Non-pigmented ciliary epithelial cell (primary cell): ENCODE measurements around the gene TEX19.
"Not testable (repeated sequence)": the region's sequence is repeated elsewhere in the genome, so short reads cannot be mapped to it uniquely, and the experiment has no call there.

Experiments used
- DNase-seq: peaks from one replicate; pipeline ENCODE4 v3.0.0-alpha.2; 2010; ENCODE audit warnings: low read depth

The TEX19 gene

GRCh38 chr17:82377294-82377693, 18.2 kb downstream of the TEX19 start:
- DNase-seq: not testable (repeated sequence)

- no peak for DNase-seq
Measured at GRCh38 chr17:82377924-82378740, 19.1 kb downstream of the TEX19 start.

- DNase-seq: no peak
Measured at GRCh38 chr17:82378741-82379021, 19.6 kb downstream of the TEX19 start.

GRCh38 chr17:82380860-82381702, 22.0 kb downstream of the TEX19 start:
- no peak for DNase-seq

GRCh38 chr17:82381703-82382009, 22.6 kb downstream of the TEX19 start:
- DNase-seq: not testable (repeated sequence)

- DNase-seq: not testable (repeated sequence)
Measured at GRCh38 chr17:82382220-82382932, 23.3 kb downstream of the TEX19 start.

- no peak for DNase-seq
Measured at GRCh38 chr17:82382933-82383255, 23.8 kb downstream of the TEX19 start.

GRCh38 chr17:82383411-82383810, 24.4 kb downstream of the TEX19 start:
- DNase-seq: no peak

GRCh38 chr17:82384051-82384729, 25.1 kb downstream of the TEX19 start:
- DNase-seq: no peak

- no peak for DNase-seq
Measured at GRCh38 chr17:82384730-82385481, 25.9 kb downstream of the TEX19 start.

- DNase-seq: no peak
Measured at GRCh38 chr17:82385559-82386254, 26.7 kb downstream of the TEX19 start.

- DNase-seq: no peak
Measured at GRCh38 chr17:82386255-82386831, 27.3 kb downstream of the TEX19 start.

- no peak for DNase-seq
Measured at GRCh38 chr17:82386881-82387704, 28.0 kb downstream of the TEX19 start.

GRCh38 chr17:82387705-82388106, 28.7 kb downstream of the TEX19 start:
- no peak for DNase-seq

- no peak for DNase-seq
Measured at GRCh38 chr17:82388223-82388921, 29.3 kb downstream of the TEX19 start.

GRCh38 chr17:82388922-82389283, 29.9 kb downstream of the TEX19 start:
- DNase-seq: no peak

- no peak for DNase-seq
Measured at GRCh38 chr17:82389379-82389778, 30.3 kb downstream of the TEX19 start.

- no peak for DNase-seq
Measured at GRCh38 chr17:82390015-82390859, 31.2 kb downstream of the TEX19 start.
